Dendritic cell treated with granulocyte-macrophage colony-stimulating factor and Interleukin-4, amounts not matched to agents 40 ng/mL and 50 ng/mL, for 4 days (primary cell): ENCODE measurements around the gene TERT.
"Not testable (repeated sequence)": the region's sequence is repeated elsewhere in the genome, so short reads cannot be mapped to it uniquely, and the experiment has no call there.

ENCODE experiments used
- H3K27ac Mint-ChIP-seq: one replicate; pipeline ENCODE4 v1.8.0; 2022; ENCODE audit warnings: mild to moderate bottlenecking, mixed read lengths
- H3K27me3 Mint-ChIP-seq: one replicate; pipeline ENCODE4 v1.8.0; 2022; ENCODE audit warnings: mild to moderate bottlenecking, mixed read lengths
- H3K36me3 Mint-ChIP-seq: one replicate; pipeline ENCODE4 v1.8.0; 2022; ENCODE audit warnings: low read depth, mixed read lengths
- H3K4me1 Mint-ChIP-seq: one replicate; pipeline ENCODE4 v1.8.0; 2022; ENCODE audit warnings: low read depth, mixed read lengths
- H3K4me3 Mint-ChIP-seq: one replicate; pipeline ENCODE4 v1.8.0; 2022; ENCODE audit warnings: mild to moderate bottlenecking, moderate library complexity, mixed read lengths
- H3K9me3 Mint-ChIP-seq: one replicate; pipeline ENCODE4 v1.8.0; 2022; ENCODE audit warnings: mixed read lengths
- intact Hi-C: fragments of 100-400 bp; cut with micrococcal nuclease; formaldehyde crosslinking; loops from one replicate; pipeline ENCODE4 v1.15.0; 2022

TERT gene

DNA sequence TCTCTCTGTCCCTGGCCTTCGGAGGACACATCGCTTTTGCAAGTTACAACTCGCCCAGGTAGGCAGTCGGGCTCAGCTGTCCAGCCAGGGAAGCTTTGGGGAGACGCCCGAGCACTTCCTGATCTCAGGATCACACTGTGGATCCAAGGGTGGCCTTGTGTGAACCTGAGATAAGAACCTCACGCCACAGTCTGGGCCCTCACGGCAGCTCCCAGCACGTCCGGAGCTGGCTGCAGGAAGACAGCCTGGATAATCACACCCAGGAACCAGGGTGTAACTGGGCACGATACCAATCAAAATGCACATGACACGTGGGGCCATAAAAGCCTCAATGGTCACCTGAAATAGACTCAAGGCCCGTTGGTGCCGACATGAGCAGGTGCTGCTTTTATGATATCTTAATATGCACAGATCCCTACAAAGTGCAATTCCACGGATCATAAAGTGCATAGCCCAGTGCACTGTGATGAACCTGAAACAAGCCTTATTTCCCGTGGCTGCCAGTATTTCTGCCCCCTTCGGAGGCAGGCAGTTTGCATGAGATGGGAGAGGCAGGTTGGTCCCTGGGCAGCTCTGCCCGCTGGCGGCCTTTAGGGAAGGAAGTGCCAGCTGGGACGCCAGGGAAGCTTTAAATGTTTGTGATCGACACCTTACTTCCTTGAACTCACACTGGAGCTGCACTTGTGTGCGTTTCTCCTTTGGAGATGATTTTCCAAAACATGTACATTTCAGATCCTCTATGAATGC, 55.2 kb downstream of the TERT start:
- Mint-ChIP-seq H3K36me3 (no peaks in the 10 kb centered on the region), H3K27ac (no peak overlapping the region), H3K4me1 (no peaks in the 10 kb centered on the region), H3K27me3 (peaks cover 6% of the 10 kb centered on the region), H3K4me3 (no peak overlapping the region), H3K9me3 (peaks cover 15% of the 10 kb centered on the region)
- intact Hi-C loops, result no loop called here

DNA sequence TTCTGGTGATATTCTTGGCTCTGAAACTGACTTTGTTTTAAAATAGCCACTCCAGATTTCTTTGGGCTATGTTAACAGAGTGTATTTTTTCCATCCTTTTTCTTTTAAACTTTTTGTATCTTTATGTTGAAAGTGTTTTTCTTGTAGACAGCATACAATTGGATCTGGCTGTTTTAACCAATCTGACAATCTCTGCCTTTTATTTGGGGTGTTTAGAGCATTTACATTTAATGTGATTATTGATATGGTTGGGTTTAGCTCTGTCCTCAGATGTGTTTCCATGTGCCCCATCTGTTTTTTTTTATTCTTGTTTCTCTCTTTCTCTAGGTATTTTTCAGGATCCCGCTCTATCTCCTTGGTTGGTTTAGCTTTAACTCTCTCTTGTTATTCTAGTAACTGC, 59.0 kb downstream of the TERT start:
- Mint-ChIP-seq H3K27ac (no peak overlapping the region), H3K27me3 (peaks cover 2% of the 10 kb centered on the region), H3K4me1 (no peaks in the 10 kb centered on the region), H3K36me3 (no peaks in the 10 kb centered on the region), H3K4me3 (no peak overlapping the region), H3K9me3 (peaks cover 15% of the 10 kb centered on the region)
- intact Hi-C loops, result no loop called here

DNA sequence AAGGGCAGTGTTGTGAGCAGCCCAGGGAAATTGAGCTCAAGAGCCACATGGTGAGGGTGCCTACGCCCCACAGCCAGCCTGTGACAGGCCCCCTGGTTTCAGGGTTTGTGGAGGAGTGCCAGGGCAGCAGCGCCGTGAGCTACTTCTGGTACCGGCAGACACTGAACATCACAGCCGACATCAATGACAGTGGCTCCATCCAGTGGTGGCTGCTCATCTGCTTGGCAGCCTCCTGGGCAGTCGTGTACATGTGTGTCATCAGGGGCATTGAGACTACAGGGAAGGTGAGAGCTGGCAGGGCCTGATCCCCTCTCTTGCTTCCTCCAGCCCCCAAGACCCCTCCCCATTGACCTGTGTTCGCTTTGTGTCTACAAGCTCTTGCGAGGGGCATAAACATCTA, 59.5 kb downstream of the TERT start:
- no peak overlapping the region for H3K4me3 Mint-ChIP-seq
- no peak overlapping the region for H3K27ac Mint-ChIP-seq
- H3K36me3 Mint-ChIP-seq, result no peaks in the 10 kb centered on the region
- peaks cover 15% of the 10 kb centered on the region for H3K9me3 Mint-ChIP-seq
- peaks cover 2% of the 10 kb centered on the region for H3K27me3 Mint-ChIP-seq
- intact Hi-C loops, result no loop called here
- H3K4me1 Mint-ChIP-seq, result no peaks in the 10 kb centered on the region

DNA sequence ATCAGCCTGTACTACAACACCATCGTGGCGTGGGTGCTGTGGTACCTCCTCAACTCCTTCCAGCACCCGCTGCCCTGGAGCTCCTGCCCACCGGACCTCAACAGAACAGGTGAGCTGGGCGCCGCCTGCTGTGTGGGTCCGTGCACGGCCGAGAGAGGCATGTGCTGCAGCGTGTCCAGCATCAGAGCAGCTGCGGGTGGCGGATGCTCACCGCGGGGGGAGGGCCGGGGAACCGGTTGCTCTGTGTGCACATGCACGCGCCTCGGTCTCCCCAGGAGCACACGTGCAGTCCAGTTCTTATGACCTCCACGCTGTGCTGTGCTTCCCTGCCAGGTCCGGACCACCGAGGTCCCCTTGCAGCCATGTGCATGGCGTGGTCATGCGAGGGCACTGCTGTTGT, 62.1 kb downstream of the TERT start:
- H3K27ac Mint-ChIP-seq, result no peak overlapping the region
- no peaks in the 10 kb centered on the region for H3K36me3 Mint-ChIP-seq
- no peak overlapping the region for H3K4me3 Mint-ChIP-seq
- peaks cover 15% of the 10 kb centered on the region for H3K9me3 Mint-ChIP-seq
- no peaks in the 10 kb centered on the region for H3K4me1 Mint-ChIP-seq
- intact Hi-C loops, result no loop called here
- H3K27me3 Mint-ChIP-seq, result peaks cover 10% of the 10 kb centered on the region

DNA sequence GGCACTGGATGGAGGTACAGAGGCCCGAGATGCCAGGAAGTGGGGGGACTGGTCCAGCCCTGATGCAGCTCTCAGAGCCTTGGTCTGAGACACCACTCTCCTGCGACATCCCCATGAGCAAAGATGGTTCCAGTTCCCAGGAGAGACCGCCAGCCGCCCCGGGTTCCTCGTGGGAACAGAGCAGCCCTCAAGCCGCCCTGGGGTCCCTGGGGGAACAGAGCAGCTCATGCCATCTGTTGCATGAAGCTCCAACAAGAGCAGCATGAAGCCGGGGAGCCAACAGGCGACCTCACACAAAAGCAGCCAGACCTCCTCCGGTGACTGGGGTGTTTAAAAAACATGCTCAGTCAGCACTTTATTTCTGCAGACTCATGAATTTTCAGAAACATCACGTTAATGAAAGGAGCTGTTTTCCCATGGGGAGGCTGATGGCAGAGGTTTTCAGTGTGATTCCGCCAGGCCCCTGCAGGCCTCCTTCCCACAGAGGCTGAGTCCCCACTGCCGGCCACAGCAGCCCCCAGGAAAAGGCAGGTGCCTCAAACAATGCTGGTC, 63.4 kb downstream of the TERT start:
- H3K27me3 Mint-ChIP-seq, result peaks cover 16% of the 10 kb centered on the region
- H3K27ac Mint-ChIP-seq, result no peak overlapping the region
- peaks cover 15% of the 10 kb centered on the region for H3K9me3 Mint-ChIP-seq
- H3K4me3 Mint-ChIP-seq, result no peak overlapping the region
- H3K4me1 Mint-ChIP-seq, result no peaks in the 10 kb centered on the region
- intact Hi-C loops, result no loop called here
- no peaks in the 10 kb centered on the region for H3K36me3 Mint-ChIP-seq

DNA sequence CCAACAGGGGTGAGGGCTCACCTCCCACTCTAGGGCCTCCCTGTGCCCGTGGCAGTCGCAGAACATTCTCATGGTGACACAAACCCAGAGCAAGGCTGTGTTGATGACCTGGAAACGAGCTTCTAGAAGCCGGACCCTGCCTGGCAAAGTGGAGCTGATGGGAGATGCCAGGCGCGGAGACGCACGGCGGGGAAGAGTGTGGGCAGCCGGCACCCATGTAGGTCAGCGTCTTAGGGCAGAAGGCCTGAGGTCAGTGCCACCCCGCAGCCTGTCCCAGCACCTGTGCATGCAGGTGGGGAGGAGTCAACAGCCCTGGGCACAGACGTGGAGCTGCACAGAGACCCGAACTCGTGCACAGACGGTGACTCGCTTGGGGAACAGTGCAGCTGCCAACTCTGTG, 64.3 kb downstream of the TERT start:
- Mint-ChIP-seq H3K4me3 (no peak overlapping the region), H3K36me3 (no peaks in the 10 kb centered on the region), H3K9me3 (peaks cover 6% of the 10 kb centered on the region), H3K27ac (no peak overlapping the region), H3K27me3 (peaks cover 14% of the 10 kb centered on the region), H3K4me1 (no peaks in the 10 kb centered on the region)
- intact Hi-C loops, result no loop called here

DNA sequence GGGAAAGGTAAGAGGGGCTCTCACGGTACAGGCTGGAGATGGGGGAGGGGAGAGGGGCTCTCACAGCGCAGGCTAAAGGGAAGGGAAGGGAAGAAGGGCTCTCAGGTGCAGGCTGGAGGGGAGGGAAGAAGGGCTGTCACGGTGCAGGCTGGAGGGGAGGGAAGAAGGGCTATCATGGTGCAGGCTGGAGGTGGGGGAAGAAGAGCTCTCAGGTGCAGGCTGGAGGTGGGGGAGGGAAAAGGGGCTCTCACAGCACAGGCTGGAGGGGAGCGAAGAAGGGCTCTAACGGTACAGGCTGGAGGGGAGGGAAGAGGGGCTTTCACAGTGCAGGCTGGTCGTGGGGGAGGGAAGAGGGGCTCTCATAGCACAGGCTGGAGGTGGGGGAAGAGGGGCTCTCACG, 65.0 kb downstream of the TERT start:
- no peaks in the 10 kb centered on the region for H3K36me3 Mint-ChIP-seq
- no peak overlapping the region for H3K4me3 Mint-ChIP-seq
- H3K9me3 Mint-ChIP-seq, result no peaks in the 10 kb centered on the region
- peaks cover 14% of the 10 kb centered on the region for H3K27me3 Mint-ChIP-seq
- H3K4me1 Mint-ChIP-seq, result no peaks in the 10 kb centered on the region
- H3K27ac Mint-ChIP-seq, result no peak overlapping the region
- intact Hi-C loops, result no loop called here

DNA sequence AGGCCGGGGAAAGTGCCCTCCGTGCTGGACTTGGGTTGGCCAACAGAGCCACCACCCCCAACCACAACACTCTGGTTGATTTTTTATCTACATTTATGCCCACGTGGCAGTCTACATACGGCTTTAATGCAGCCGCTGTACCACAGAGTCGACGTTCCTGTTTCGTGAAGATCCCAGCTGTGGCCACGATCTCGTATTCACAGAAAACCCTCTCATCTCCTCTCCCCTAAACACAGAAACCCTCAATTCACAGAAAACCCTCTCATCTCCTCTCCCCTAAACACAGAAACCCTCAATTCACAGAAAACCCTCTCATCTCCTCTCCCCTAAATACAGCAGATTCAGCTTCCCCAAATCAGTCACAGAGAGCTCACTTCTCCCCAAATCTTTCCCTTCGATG, 65.8 kb downstream of the TERT start:
- H3K4me3 Mint-ChIP-seq, intact Hi-C loops, H3K4me1 Mint-ChIP-seq, H3K9me3 Mint-ChIP-seq, H3K36me3 Mint-ChIP-seq, H3K27ac Mint-ChIP-seq: not testable (repeated sequence)
- peaks cover 14% of the 10 kb centered on the region for H3K27me3 Mint-ChIP-seq

DNA sequence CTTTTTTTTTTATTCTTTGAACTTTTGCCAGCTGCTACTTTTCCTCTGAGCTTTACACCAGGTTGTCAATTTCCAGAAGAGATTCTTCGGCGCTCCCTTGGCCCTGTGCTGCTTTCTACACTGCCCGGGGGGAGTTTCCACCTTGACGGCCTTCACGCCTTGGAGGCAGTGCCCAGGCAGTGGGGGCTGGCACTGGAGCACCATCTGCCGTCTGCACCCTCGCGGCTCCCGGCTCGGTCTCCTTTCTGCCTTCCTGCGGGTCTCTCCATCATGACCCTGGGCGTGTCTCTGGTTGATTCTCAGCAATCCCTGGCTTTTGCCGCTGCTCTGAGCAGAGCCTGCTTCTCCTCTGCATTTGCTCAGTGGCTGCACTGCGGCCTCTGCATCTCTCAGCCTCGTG, 66.7 kb downstream of the TERT start:
- intact Hi-C loops, result no loop called here
- H3K9me3 Mint-ChIP-seq, result no peaks in the 10 kb centered on the region
- H3K27ac Mint-ChIP-seq, result no peak overlapping the region
- H3K4me3 Mint-ChIP-seq, result no peak overlapping the region
- H3K27me3 Mint-ChIP-seq, result peaks cover 14% of the 10 kb centered on the region
- no peaks in the 10 kb centered on the region for H3K4me1 Mint-ChIP-seq
- H3K36me3 Mint-ChIP-seq, result no peaks in the 10 kb centered on the region

DNA sequence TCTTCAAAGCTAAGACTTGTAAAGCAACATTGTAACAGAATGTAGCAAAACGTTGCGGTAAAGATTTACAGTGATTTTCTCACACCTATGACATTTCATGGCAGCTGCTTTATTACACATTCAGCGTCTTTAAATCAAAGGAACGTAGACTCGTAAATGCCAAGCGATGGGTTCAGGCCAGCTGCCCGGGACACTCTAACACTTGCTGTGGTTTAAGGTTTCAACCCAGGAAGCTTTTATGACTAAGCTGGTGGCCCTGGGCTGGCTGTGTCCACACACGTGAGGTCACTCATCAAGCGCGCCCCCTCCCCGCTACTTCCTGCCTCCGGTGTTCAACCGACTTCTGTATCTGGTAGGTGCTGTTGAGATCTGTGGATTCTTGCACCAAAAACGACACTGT, 67.2 kb downstream of the TERT start:
- H3K27me3 Mint-ChIP-seq, result peaks cover 14% of the 10 kb centered on the region
- H3K36me3 Mint-ChIP-seq, result no peaks in the 10 kb centered on the region
- intact Hi-C loops, result no loop called here
- no peak overlapping the region for H3K4me3 Mint-ChIP-seq
- no peak overlapping the region for H3K27ac Mint-ChIP-seq
- H3K4me1 Mint-ChIP-seq, result no peaks in the 10 kb centered on the region
- no peaks in the 10 kb centered on the region for H3K9me3 Mint-ChIP-seq

DNA sequence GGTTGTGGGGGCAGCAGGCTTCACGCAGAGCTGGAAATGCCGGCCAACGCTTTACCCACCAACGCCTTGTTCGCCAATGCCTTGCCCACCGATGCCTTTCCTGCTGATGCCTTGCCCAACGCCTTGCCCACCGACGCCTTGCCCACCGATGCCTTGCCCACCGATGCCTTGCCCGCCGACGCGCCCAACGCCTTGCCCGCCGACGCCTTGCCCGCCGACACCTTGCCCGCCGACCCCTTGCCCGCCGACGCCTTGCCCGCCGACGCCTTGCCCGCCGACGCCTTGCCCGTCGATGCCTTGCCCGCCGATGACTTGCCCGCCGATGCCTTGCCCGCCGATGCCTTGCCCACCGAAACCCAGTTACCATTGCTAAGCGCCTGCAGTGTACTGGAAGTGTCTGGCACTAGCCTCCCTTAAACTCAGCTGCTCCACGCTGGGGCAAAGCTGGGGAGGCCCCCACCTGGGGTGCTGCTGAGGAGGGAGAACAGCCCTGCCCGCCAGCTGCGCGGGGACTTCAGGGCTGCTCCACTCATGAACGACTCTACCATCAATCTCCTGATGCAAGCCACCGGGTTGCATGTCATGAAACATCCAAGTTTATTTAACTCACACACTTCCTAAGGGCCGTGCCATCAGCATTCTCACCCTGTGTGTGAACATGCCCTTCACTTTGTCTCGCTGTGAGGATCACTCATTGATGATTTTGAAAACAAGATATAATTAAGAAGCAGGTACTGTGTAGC, 67.9 kb downstream of the TERT start:
- intact Hi-C loops, result no loop called here
- Mint-ChIP-seq H3K4me1 (no peaks in the 10 kb centered on the region), H3K27me3 (peaks cover 14% of the 10 kb centered on the region), H3K27ac (no peak overlapping the region), H3K36me3 (no peaks in the 10 kb centered on the region), H3K9me3 (no peaks in the 10 kb centered on the region), H3K4me3 (no peak overlapping the region)

DNA sequence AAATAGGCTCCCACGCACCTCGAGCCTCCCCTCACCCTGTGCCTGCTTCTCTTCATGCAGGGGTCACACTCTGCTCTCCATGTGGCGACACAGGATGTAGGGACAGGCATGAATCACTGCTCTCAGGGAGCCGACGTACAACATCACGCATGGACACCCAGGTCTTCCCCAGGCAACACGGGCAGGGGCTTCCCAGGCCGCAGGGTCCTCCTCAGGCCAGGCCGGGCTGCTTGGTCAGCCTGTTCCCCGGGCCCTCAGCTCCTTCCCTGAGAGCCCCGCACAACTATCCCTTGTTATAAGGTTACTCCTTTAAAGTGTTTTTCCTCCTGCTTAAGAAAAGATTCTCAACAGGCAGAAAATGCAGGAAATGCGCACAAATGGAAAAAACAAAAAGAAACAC, 68.6 kb downstream of the TERT start:
- Mint-ChIP-seq H3K36me3 (no peaks in the 10 kb centered on the region), H3K4me1 (no peaks in the 10 kb centered on the region), H3K4me3 (no peak overlapping the region), H3K9me3 (no peaks in the 10 kb centered on the region), H3K27me3 (peaks cover 14% of the 10 kb centered on the region), H3K27ac (no peak overlapping the region)
- intact Hi-C loops, result no loop called here

DNA sequence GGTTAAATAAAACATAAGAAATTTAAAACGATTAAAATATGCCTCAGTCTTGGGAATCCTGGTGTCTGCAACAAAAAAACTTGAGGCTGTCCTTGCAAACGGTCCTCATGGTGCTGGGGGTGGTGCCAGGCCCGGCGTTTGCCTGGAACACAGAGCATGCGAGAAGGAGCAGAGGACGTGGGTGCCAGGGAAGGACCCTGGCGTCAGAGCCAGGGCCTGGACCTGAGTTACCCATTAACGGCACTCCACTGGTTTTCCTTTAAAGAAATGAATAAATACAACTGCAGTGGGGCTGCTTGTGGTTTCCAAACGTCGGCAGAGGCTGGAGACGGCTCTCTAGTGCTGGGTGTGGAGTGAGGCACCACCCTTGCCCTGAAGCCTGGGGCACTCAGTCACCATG, 69.8 kb downstream of the TERT start, which contains the start of gene SLC6A18:
TSS of gene SLC6A18 (plus strand) at position 301 of the 400 bp plus-strand sequence. CDS start at position 398, 97 bp downstream.
- H3K9me3 Mint-ChIP-seq, result no peaks in the 10 kb centered on the region
- no peaks in the 10 kb centered on the region for H3K4me1 Mint-ChIP-seq
- H3K27me3 Mint-ChIP-seq, result peaks cover 14% of the 10 kb centered on the region
- H3K4me3 Mint-ChIP-seq, result no peak within 1 kb of the TSS
- no peaks in the 10 kb centered on the region for H3K36me3 Mint-ChIP-seq
- H3K27ac Mint-ChIP-seq, result no peak within 1 kb of the TSS
- intact Hi-C loops, result no loop called here

DNA sequence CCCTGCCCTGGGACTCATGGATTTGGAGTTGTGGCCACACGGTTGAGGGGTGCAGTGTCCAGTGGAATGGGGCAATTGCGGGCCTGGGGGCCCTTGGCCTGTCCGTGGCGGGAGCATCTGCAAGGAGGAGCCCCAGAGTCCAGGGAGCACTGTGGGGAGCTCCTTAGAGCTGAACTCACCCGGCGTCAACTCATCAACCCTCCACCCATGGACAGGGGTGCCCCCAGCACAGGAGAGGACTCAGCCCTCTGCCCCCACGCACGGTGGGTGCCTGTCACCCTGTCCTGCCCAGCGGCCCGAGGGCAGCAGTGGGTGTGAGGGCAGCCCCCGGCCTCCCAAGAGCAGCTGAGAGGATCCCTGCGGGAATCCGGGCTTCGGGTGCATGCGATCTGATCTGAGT, 70.2 kb downstream of the TERT start:
- H3K27me3 Mint-ChIP-seq, result peaks cover 14% of the 10 kb centered on the region
- H3K36me3 Mint-ChIP-seq, result no peaks in the 10 kb centered on the region
- no peaks in the 10 kb centered on the region for H3K9me3 Mint-ChIP-seq
- H3K27ac Mint-ChIP-seq, result no peak overlapping the region
- intact Hi-C loops, result no loop called here
- H3K4me1 Mint-ChIP-seq, result no peaks in the 10 kb centered on the region
- H3K4me3 Mint-ChIP-seq, result no peak overlapping the region
